Stomach smooth muscle (tissue), 2 donors: ENCODE data around the gene CDH12.
"Not testable (repeated sequence)": the region's sequence is repeated elsewhere in the genome, so short reads cannot be mapped to it uniquely, and the experiment has no call there.

Experiments
- H3K27ac ChIP-seq: one replicate; pipeline ENCODE4 v1.7.0; 2013; ENCODE audit warnings: mild to moderate bottlenecking, low read length, inconsistent platforms
- H3K27me3 ChIP-seq, 2 donors: one replicate each; pipeline ENCODE4 v1.7.0; 2013; ENCODE audit warnings: low read length in 2 of 2; ENCODE audit not compliant: insufficient read depth in 2 of 2, control insufficient read depth in 1 of 2
- H3K36me3 ChIP-seq, 2 donors: one replicate each; pipeline ENCODE4 v1.7.0; 2013; ENCODE audit warnings: low read length in 2 of 2; ENCODE audit not compliant: control insufficient read depth in 2 of 2, insufficient read depth in 2 of 2
- H3K4me1 ChIP-seq: one replicate; pipeline ENCODE4 v1.7.0; 2013; ENCODE audit warnings: low read length; ENCODE audit not compliant: control insufficient read depth, insufficient read depth
- H3K4me3 ChIP-seq, 2 donors: one replicate each; pipeline ENCODE4 v1.7.0; 2013; ENCODE audit warnings: low read length in 2 of 2
- H3K9ac ChIP-seq, 2 donors: one replicate each; pipeline ENCODE4 v1.7.0; 2013; ENCODE audit warnings: low read length in 2 of 2, mild to moderate bottlenecking in 1 of 2
- H3K9me3 ChIP-seq, 2 donors: one replicate each; pipeline ENCODE4 v1.7.0; 2013; ENCODE audit warnings: low read length in 2 of 2; ENCODE audit not compliant: control insufficient read depth in 2 of 2
- donor health status: healthy.
- donor health status: Pancreatic carcinoma.

The CDH12 gene

GRCh38 chr5:22188651-22189050 lies 664.5 kb downstream of the CDH12 start:
- H3K36me3 ChIP-seq, H3K27me3 ChIP-seq, H3K9me3 ChIP-seq, H3K27ac ChIP-seq, H3K4me3 ChIP-seq, H3K9ac ChIP-seq, H3K4me1 ChIP-seq: not testable (repeated sequence)

- not testable (repeated sequence) for H3K27me3 ChIP-seq, H3K9me3 ChIP-seq, H3K27ac ChIP-seq, H3K4me1 ChIP-seq, H3K36me3 ChIP-seq, H3K4me3 ChIP-seq, H3K9ac ChIP-seq
Observed at GRCh38 chr5:22187632-22188228, 665.4 kb downstream of the CDH12 start.

GRCh38 chr5:22169226-22169625 lies 683.9 kb downstream of the CDH12 start:
- H3K27me3 ChIP-seq, H3K27ac ChIP-seq, H3K4me1 ChIP-seq, H3K9me3 ChIP-seq, H3K9ac ChIP-seq, H3K4me3 ChIP-seq, H3K36me3 ChIP-seq: not testable (repeated sequence)

GRCh38 chr5:22168704-22169103 lies 684.4 kb downstream of the CDH12 start:
- not testable (repeated sequence) for H3K27me3 ChIP-seq, H3K9ac ChIP-seq, H3K36me3 ChIP-seq, H3K27ac ChIP-seq, H3K4me3 ChIP-seq, H3K9me3 ChIP-seq, H3K4me1 ChIP-seq

GRCh38 chr5:22165931-22166330 lies 687.2 kb downstream of the CDH12 start:
- not testable (repeated sequence) for H3K4me1 ChIP-seq, H3K4me3 ChIP-seq, H3K9me3 ChIP-seq, H3K27ac ChIP-seq, H3K27me3 ChIP-seq, H3K9ac ChIP-seq, H3K36me3 ChIP-seq

- H3K27me3 ChIP-seq, H3K9me3 ChIP-seq, H3K36me3 ChIP-seq, H3K9ac ChIP-seq, H3K27ac ChIP-seq, H3K4me1 ChIP-seq, H3K4me3 ChIP-seq: not testable (repeated sequence)
Observed at GRCh38 chr5:22164910-22165748, 688.0 kb downstream of the CDH12 start.

- H3K4me3 ChIP-seq, H3K4me1 ChIP-seq, H3K27ac ChIP-seq, H3K36me3 ChIP-seq, H3K9me3 ChIP-seq, H3K27me3 ChIP-seq, H3K9ac ChIP-seq: not testable (repeated sequence)
Observed at GRCh38 chr5:22156953-22157352, 696.2 kb downstream of the CDH12 start.

- not testable (repeated sequence) for H3K4me1 ChIP-seq, H3K27ac ChIP-seq, H3K9me3 ChIP-seq, H3K36me3 ChIP-seq, H3K4me3 ChIP-seq, H3K9ac ChIP-seq, H3K27me3 ChIP-seq
Observed at GRCh38 chr5:22154779-22155178, 698.4 kb downstream of the CDH12 start.

- H3K27ac ChIP-seq, H3K9ac ChIP-seq, H3K4me3 ChIP-seq, H3K36me3 ChIP-seq, H3K27me3 ChIP-seq, H3K4me1 ChIP-seq, H3K9me3 ChIP-seq: not testable (repeated sequence)
Observed at GRCh38 chr5:22151801-22152200, 701.3 kb downstream of the CDH12 start.

GRCh38 chr5:22140418-22140817 lies 712.7 kb downstream of the CDH12 start:
- not testable (repeated sequence) for H3K27ac ChIP-seq, H3K36me3 ChIP-seq, H3K4me3 ChIP-seq, H3K27me3 ChIP-seq, H3K9ac ChIP-seq, H3K4me1 ChIP-seq, H3K9me3 ChIP-seq

GRCh38 chr5:22139662-22140300 lies 713.4 kb downstream of the CDH12 start:
- H3K27ac ChIP-seq, H3K27me3 ChIP-seq, H3K4me1 ChIP-seq, H3K9ac ChIP-seq, H3K36me3 ChIP-seq, H3K4me3 ChIP-seq, H3K9me3 ChIP-seq: not testable (repeated sequence)
